Neural crest cell (in vitro differentiated cells): ENCODE results near the gene PLB1. TPM values are rescaled to one million over a fixed set of nuclear protein-coding genes. Genes with fewer than 3 reads are reported as not detected.
A peak's percentile ranks its signal among the peaks of the same experiment; 100 is the strongest.
"Not testable (repeated sequence)": the region's sequence is repeated elsewhere in the genome, so short reads cannot be mapped to it uniquely, and the experiment has no call there.

ENCODE experiments used
- DNase-seq: peaks from one replicate; pipeline ENCODE4 v3.0.0; 2021; ENCODE audit warnings: low read depth, mixed read lengths, low spot score
- H3K27ac Mint-ChIP-seq: one replicate; pipeline ENCODE4 v1.8.0; 2021; ENCODE audit warnings: mild to moderate bottlenecking, mixed read lengths; ENCODE audit not compliant: unreplicated experiment
- H3K27me3 Mint-ChIP-seq: 2 replicates; pipeline ENCODE4 v1.8.0; 2021; ENCODE audit warnings: low read depth, mild to moderate bottlenecking, mixed read lengths
- H3K36me3 Mint-ChIP-seq: 2 replicates; pipeline ENCODE4 v1.8.0; 2021; ENCODE audit warnings: low read depth, mild to moderate bottlenecking, mixed read lengths
- H3K4me1 Mint-ChIP-seq: 2 replicates; pipeline ENCODE4 v1.8.0; 2021; ENCODE audit warnings: mixed read lengths
- H3K4me3 Mint-ChIP-seq: one replicate; pipeline ENCODE4 v1.8.0; 2021; ENCODE audit warnings: mild to moderate bottlenecking, mixed read lengths
- H3K9me3 Mint-ChIP-seq: 2 replicates; pipeline ENCODE4 v1.8.0; 2021; ENCODE audit warnings: mixed read lengths
- total RNA-seq: library from RNA; stranded (reverse); gene quantifications from 2 replicates; pipeline ENCODE4 v1.2.1, GENCODE V29; 2021
- TF ChIP-seq, protein P1 (sequence below): fragments of 200-600 bp; sonication (generic); conservative IDR thresholded peaks from 2 replicates; pipeline ENCODE4 v1.5.0; 2021; ENCODE audit warnings: antibody characterized with exemption, mild to moderate bottlenecking

PLB1 gene
- total RNA-seq, 1 donor from 2014 or later, result 0.16 TPM

DNA sequence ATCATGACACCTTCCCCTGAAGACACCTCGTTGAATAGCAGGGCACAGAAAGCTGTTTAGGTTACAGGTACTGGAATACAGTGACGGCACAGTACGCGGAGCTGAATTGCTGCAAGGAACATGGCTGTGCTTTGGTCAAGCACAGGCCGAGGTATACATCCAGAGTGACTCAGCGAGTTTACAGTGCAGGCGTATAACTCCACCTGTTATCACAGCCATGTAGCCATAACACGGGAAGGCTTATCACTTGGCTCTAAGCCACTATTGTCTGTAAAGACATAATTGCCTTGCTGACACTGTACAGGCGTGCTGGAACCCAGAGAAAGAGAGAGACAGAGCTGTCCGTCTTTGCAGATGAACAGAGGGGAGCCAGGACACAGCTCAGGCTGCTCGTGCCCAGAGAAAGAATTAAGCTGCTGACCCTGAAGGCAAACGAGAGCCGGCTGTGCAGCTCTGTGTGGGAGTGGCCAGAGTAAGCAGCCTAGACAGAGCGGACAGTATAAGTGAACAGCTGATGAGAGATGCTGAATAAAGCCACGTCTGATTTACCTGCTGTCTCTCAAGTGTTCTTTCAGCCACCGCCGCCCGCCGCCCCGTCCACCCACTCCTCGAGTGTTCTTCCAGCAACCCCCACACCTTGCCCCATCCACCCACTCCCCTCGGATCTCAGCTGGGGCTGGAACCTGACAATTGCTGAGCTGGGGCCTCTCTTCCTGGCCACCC lies 168.4 kb downstream of the PLB1 start:
- H3K36me3 Mint-ChIP-seq, result no peaks in the 10 kb centered on the region
- no peak overlapping the region for H3K4me3 Mint-ChIP-seq
- TF ChIP-seq, protein P1, sequence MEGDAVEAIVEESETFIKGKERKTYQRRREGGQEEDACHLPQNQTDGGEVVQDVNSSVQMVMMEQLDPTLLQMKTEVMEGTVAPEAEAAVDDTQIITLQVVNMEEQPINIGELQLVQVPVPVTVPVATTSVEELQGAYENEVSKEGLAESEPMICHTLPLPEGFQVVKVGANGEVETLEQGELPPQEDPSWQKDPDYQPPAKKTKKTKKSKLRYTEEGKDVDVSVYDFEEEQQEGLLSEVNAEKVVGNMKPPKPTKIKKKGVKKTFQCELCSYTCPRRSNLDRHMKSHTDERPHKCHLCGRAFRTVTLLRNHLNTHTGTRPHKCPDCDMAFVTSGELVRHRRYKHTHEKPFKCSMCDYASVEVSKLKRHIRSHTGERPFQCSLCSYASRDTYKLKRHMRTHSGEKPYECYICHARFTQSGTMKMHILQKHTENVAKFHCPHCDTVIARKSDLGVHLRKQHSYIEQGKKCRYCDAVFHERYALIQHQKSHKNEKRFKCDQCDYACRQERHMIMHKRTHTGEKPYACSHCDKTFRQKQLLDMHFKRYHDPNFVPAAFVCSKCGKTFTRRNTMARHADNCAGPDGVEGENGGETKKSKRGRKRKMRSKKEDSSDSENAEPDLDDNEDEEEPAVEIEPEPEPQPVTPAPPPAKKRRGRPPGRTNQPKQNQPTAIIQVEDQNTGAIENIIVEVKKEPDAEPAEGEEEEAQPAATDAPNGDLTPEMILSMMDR, result no peak
- H3K27ac Mint-ChIP-seq, result no peak overlapping the region
- peak; percentile 20 for DNase-seq
- H3K9me3 Mint-ChIP-seq, result no peaks in the 10 kb centered on the region
- peaks cover 19% of the 10 kb centered on the region for H3K4me1 Mint-ChIP-seq
- H3K27me3 Mint-ChIP-seq, result no peaks in the 10 kb centered on the region

DNA sequence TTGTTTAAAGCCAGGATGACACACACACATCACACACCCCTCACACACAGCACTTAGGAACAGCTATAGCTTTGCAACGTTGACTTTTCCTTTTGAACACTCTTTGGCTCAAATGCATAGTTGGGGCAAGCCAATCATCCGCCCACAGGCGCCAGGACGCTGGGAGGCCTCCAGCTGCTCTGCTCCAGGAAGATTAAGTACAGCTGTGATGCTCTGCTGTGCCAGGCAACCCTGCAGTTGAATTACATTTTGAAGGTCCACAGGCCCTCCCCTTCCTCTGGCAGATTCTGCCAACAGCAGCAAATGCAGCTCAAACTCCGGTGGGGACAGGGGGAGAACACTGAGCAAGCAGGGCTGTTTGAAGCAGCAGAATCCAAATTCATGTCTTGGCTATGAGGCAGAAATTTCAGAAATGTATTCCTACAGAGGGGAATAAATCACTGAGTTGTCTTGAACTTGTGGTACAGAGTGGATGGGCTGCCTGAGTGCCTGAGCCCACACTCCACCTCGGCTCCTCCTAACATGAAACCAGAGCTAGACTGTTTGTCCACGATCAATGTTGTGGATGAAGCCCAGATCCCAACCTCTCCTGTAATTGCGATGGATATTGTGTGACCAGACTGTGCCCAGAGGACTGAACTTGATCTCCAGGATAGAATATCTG lies 169.3 kb downstream of the PLB1 start:
- Mint-ChIP-seq H3K4me3 (no peak overlapping the region), H3K27me3 (no peaks in the 10 kb centered on the region), H3K4me1 (peaks cover 27% of the 10 kb centered on the region), H3K9me3 (no peaks in the 10 kb centered on the region), H3K27ac (no peak overlapping the region), H3K36me3 (no peaks in the 10 kb centered on the region)
- DNase-seq, result no peak
- TF ChIP-seq, protein P1, result no peak

DNA sequence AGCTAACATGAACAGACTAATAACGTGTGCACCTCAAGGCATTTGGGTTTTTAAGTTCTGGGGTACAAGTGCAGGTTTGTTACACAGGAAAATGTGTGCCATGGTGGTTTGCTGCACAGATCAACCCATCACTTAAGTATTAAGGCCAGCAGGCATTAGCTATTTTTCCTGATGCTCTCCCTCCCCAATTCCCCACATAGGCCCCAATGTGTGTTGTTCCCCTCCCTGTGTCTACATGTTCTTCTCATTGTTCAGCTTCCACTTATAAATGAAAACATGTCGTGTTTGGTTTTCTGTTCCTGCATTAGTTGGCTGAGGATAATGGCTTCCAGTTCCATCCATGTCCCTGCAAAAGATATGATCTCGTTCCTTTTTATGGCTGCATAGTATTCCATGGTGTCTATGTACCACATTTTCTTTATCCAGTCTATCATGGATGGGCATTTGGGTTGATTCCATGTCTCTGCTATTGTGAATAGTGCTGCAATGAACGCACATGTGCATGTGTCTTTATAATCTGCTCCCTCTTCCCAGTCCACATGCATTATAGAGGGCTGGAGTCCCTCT lies 170.0 kb downstream of the PLB1 start:
- H3K4me1 Mint-ChIP-seq, result peaks cover 33% of the 10 kb centered on the region
- not testable (repeated sequence) for H3K27ac Mint-ChIP-seq

DNA sequence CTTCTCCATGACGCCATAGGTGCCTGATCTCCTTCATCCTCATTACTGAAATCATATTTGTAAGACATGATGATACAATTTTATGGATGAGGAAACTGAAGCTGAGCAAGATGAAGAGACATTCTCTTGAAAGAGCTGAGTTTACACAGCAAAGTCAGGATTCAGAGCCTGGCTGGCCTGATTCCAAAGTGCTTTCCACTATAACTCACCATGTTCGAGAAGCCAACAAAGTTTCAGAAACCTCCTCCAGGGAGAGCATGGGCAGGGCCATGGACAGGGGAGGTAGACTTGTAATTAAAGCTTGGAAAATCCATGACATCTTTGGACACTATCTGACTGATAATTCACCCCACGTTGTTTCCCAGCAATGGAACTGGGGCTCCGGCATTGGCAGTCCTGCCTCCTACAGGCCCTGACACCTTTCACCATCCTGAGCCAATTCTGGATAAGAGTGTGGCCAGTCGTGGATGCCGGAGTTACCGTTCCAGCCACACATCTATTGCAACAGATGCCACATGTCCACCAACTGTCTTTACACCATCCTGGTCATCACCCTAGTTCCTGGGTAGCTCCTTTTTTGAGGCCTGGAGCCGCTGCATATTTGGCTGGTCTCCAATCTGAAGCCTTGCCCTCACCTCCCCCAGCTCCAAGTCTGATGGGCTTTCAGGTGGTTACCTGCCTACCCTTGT lies 170.8 kb downstream of the PLB1 start:
- Mint-ChIP-seq H3K4me1 (peaks cover 40% of the 10 kb centered on the region), H3K27me3 (no peaks in the 10 kb centered on the region), H3K9me3 (peaks cover 2% of the 10 kb centered on the region), H3K27ac (no peak overlapping the region), H3K36me3 (no peaks in the 10 kb centered on the region), H3K4me3 (no peak overlapping the region)
- DNase-seq, result no peak
- TF ChIP-seq, protein P1, result no peak

More for the DNA sequence above, 170.0 kb downstream of the PLB1 start:
- H3K9me3 Mint-ChIP-seq, DNase-seq, H3K27me3 Mint-ChIP-seq, H3K36me3 Mint-ChIP-seq, H3K4me3 Mint-ChIP-seq: not testable (repeated sequence)

DNA sequence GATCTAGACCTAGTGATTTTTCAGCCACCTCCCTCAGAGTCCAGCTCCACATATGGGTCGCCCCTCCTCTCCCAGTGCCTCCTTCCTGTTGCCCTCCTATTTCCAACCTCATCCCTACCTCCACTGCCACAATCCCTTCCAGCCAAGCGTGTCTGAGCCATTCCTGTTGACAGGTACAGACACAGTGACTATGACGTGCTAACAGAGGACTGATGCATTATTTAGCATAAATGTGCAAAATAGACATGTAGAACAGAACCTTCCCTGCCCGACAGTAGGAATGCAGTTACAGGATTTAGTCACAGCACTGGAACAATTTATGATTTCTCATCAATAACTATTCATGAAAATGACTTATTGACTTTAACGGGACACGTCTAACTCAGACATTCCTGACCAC lies 171.4 kb downstream of the PLB1 start:
- Mint-ChIP-seq H3K4me1 (peaks cover 44% of the 10 kb centered on the region), H3K4me3 (no peak overlapping the region), H3K9me3 (peaks cover 5% of the 10 kb centered on the region), H3K27ac (no peak overlapping the region), H3K27me3 (no peaks in the 10 kb centered on the region), H3K36me3 (peaks cover 3% of the 10 kb centered on the region)
- TF ChIP-seq, protein P1, result no peak
- no peak for DNase-seq
